WTC11 (cell line): Measurements from ENCODE around the gene GRAMD4.

Experiments
- CTCF ChIP-seq: fragments of 200-600 bp; IDR thresholded peaks from 2 replicates; pipeline ENCODE4 v1.8.0; 2022; ENCODE audit warnings: antibody characterized with exemption
- E2F5 ChIP-seq: sonication (generic); formaldehyde crosslinking; IDR thresholded peaks from 2 replicates; pipeline ENCODE4 v1.8.1; 2022; ENCODE audit warnings: mild to moderate bottlenecking, moderate library complexity, missing genetic modification reagents
- ELF4 ChIP-seq: sonication (generic); formaldehyde crosslinking; IDR thresholded peaks from 2 replicates; pipeline ENCODE4 v1.8.1; 2022; ENCODE audit warnings: low read depth, mild to moderate bottlenecking, moderate library complexity, missing genetic modification reagents
- FOXK1 ChIP-seq: sonication (generic); formaldehyde crosslinking; IDR thresholded peaks from 2 replicates; pipeline ENCODE4 v1.8.0; 2022; ENCODE audit warnings: mild to moderate bottlenecking, moderate library complexity, missing genetic modification reagents
- FOXP1 ChIP-seq: sonication (generic); formaldehyde crosslinking; IDR thresholded peaks from 2 replicates; pipeline ENCODE4 v1.8.0; 2022; ENCODE audit warnings: missing genetic modification reagents, mild to moderate bottlenecking, moderate library complexity, borderline replicate concordance
- JUN ChIP-seq: sonication (generic); formaldehyde crosslinking; IDR thresholded peaks from 2 replicates; pipeline ENCODE4 v1.8.0; 2023; ENCODE audit warnings: mild to moderate bottlenecking, missing genetic modification reagents
- NFYB ChIP-seq: sonication (generic); formaldehyde crosslinking; conservative IDR thresholded peaks from 2 replicates; pipeline ENCODE4 v1.8.0; 2022; ENCODE audit warnings: low read depth, missing genetic modification reagents
- NR3C1 ChIP-seq: sonication (generic); formaldehyde crosslinking; conservative IDR thresholded peaks from 2 replicates; pipeline ENCODE4 v1.8.1; 2023; ENCODE audit warnings: low read depth, mild to moderate bottlenecking, missing genetic modification reagents
- TCF7 ChIP-seq: sonication (generic); formaldehyde crosslinking; IDR thresholded peaks from 2 replicates; pipeline ENCODE4 v1.8.0; 2022; ENCODE audit warnings: mild to moderate bottlenecking, low read depth, missing genetic modification reagents, moderate library complexity
- ZNF219 ChIP-seq: sonication (generic); formaldehyde crosslinking; IDR thresholded peaks from 2 replicates; pipeline ENCODE4 v1.8.0; 2023; ENCODE audit warnings: missing genetic modification reagents, mild to moderate bottlenecking, borderline replicate concordance
- ZNF281 ChIP-seq: sonication (generic); formaldehyde crosslinking; IDR thresholded peaks from 2 replicates; pipeline ENCODE4 v1.8.0; 2023; ENCODE audit warnings: mild to moderate bottlenecking, missing genetic modification reagents
- ZNF416 ChIP-seq: fragments of 250-450 bp; sonication (Bioruptor Pico); IDR thresholded peaks from 2 replicates; pipeline ENCODE4 v1.9.0; 2021; ENCODE audit warnings: mild to moderate bottlenecking, inconsistent platforms
- TF ChIP-seq, protein P1 (sequence below): sonication (generic); formaldehyde crosslinking; IDR thresholded peaks from 2 replicates; pipeline ENCODE4 v1.8.0; 2022; ENCODE audit warnings: mild to moderate bottlenecking, missing genetic modification reagents

DNA sequence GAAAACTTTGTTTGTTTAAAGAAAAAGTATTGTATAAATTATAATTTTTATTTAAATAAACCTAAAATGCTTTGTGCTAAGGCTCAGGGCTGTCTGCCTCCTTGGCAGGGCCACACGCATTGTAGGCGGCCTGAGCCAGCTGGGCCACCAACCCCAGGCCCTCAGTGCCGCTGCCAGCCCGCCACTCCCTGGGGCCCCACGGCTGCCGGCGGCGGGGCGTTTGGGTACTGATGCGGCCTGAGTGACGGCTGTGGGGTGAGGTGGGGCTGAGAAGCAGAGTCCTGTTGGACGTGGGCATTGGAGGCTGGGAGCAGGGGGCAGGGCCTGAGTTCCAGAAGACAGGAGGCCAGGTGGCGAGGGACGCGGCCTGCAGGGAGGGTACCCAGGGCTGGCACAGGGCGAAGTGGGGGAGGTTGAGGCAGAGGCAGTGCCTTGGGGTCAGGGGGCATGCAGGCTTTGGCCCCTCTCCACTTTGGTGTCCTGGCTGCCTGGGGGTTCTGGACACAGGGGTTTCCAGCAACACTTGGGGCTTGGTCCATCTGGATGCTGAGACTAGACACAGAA, 59.6 kb downstream of the GRAMD4 start:
- TF ChIP-seq E2F5 (CRISPR knock-in tag) (no peak), ZNF281 (no peak), CTCF (no peak), NFYB (CRISPR knock-in tag) (no peak), ZNF219 (CRISPR knock-in tag) (no peak), JUN (no peak), ZNF416 (CRISPR knock-in tag) (no peak), FOXK1 (CRISPR knock-in tag) (no peak), NR3C1 (CRISPR knock-in tag) (no peak), FOXP1 (no peak), TCF7 (CRISPR knock-in tag) (no peak), ELF4 (CRISPR knock-in tag) (no peak)
- TF ChIP-seq, protein P1, sequence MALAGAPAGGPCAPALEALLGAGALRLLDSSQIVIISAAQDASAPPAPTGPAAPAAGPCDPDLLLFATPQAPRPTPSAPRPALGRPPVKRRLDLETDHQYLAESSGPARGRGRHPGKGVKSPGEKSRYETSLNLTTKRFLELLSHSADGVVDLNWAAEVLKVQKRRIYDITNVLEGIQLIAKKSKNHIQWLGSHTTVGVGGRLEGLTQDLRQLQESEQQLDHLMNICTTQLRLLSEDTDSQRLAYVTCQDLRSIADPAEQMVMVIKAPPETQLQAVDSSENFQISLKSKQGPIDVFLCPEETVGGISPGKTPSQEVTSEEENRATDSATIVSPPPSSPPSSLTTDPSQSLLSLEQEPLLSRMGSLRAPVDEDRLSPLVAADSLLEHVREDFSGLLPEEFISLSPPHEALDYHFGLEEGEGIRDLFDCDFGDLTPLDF (CRISPR knock-in tag): no peak
